H1 (cell line): ENCODE measurements around the gene CMTM3.

ENCODE experiments used
- ATF2 ChIP-seq: IDR thresholded peaks from 2 replicates; pipeline ENCODE4 v1.6.1; 2012; ENCODE audit warnings: low read length, inconsistent platforms
- CREB1 ChIP-seq: IDR thresholded peaks from 2 replicates; pipeline ENCODE4 v1.6.1; 2012; ENCODE audit warnings: inconsistent platforms
- EP300 ChIP-seq, 2 experiments: IDR thresholded peaks; 1 replicate in 1 of 2; 2 replicates in 1 of 2; pipeline ENCODE4 v1.6.1; 2011 to 2012; ENCODE audit warnings: low read depth in 2 of 2, low read length in 2 of 2, mild to moderate bottlenecking in 2 of 2, borderline replicate concordance in 1 of 2, inconsistent platforms in 1 of 2, moderate library complexity in 1 of 2
- SP1 ChIP-seq: IDR thresholded peaks from 2 replicates; pipeline ENCODE4 v1.6.1; 2011; ENCODE audit warnings: low read depth, low read length
- TAF1 ChIP-seq: IDR thresholded peaks from 2 replicates; pipeline ENCODE4 v1.6.1; 2011; ENCODE audit warnings: mild to moderate bottlenecking, low read depth, low read length

DNA sequence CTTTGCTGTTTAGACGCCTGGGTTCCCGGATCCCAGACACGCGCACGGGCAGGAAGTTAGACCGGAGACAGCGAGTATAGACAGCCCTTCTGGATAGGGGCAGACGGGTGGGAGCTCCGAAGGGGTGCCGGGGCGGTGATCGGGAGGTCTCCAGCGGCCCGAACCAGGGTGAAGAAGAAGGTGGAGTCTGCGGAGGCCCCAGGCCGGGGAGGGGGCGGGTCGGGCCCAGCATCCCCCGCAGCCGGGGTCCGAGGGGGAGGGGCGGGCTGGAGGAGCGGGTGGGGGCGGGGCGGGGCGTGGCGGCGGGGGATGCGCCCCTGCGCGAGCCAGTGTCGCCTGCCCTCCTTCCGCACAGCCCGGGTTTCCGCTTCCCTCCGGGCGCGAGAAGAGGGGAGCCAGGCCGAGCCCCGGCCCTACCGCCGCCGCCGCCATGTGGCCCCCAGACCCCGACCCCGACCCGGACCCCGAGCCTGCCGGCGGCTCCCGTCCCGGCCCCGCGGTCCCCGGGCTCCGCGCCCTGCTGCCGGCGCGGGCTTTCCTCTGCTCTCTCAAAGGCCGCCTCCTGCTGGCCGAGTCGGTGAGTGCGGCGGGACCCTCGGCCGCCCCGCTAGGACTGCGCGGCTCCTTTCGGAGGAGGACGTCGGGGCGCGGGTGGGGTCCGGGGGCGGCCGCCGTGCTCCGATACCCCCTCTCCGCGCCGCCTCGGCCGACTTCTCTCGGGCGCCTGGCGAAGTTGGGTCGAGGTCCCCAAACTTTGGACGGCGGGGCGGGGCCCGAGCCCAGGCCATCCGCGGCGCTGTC is at the start of gene CMTM3:
- TF ChIP-seq ATF2: no peak
- no peak for TF ChIP-seq CREB1
- TF ChIP-seq TAF1: peak; percentile 41
- TF ChIP-seq EP300 (IDR thresholded peaks at IDR 0.05; ENCODE audit: borderline replicate concordance in 1 of 2, low read depth in 2 of 2, low read length in 2 of 2): peak in 1 of 2 experiments; percentile 7; a peak in 1 of 3 replicates
- TF ChIP-seq SP1: no peak
